Stimulated activated CD8-positive, alpha-beta memory T cell treated with anti-CD3 and anti-CD28 coated beads, Interleukin-7, amount 100 ng/mL, for 48 hours (primary cell): ENCODE data around the gene PRR33.

Experiments
- DNase-seq, 2 donors: peaks; one replicate each; pipeline ENCODE4 v3.0.0-alpha.2; 2020; ENCODE audit warnings: low read depth in 1 of 2; ENCODE audit errors: extremely low read depth in 1 of 2

PRR33 gene

GRCh38 chr11:1839204-1839923 lies 52.3 kb downstream of the PRR33 start:
- no peak for DNase-seq

- DNase-seq: no peak
These were observed 53.1 kb downstream of the PRR33 start, which contains the start of gene TNNI2 for GRCh38 chr11:1838426-1839144. Gene TNNI2, plus strand, starts transcription at chr11:1838981. Its CDS starts 716 bp downstream, at chr11:1839697.
